ENCODE data around the gene CDYL2.

DNA sequence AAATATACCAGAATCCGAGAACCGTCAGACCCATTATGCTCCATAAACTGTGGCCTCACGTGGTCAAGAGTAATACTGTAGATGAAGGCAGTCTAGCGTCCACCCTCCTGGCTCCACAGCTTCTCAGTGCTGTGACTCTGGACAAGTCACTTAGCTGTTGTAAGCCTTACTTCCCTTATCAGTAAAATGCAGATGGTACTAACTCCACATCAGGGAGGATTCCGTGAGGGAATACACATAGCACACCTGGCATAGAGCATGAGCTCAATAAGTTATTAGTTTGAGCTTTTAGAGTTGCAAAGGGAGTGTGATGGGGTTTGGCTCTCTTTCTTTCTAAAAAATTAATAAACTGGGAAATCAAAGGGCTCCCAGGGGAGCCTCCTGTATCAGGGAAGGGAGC is 49.9 kb downstream of the CDYL2 start:
- TF ChIP-seq, protein P1, sequence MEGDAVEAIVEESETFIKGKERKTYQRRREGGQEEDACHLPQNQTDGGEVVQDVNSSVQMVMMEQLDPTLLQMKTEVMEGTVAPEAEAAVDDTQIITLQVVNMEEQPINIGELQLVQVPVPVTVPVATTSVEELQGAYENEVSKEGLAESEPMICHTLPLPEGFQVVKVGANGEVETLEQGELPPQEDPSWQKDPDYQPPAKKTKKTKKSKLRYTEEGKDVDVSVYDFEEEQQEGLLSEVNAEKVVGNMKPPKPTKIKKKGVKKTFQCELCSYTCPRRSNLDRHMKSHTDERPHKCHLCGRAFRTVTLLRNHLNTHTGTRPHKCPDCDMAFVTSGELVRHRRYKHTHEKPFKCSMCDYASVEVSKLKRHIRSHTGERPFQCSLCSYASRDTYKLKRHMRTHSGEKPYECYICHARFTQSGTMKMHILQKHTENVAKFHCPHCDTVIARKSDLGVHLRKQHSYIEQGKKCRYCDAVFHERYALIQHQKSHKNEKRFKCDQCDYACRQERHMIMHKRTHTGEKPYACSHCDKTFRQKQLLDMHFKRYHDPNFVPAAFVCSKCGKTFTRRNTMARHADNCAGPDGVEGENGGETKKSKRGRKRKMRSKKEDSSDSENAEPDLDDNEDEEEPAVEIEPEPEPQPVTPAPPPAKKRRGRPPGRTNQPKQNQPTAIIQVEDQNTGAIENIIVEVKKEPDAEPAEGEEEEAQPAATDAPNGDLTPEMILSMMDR (IDR thresholded peaks at IDR 0.05; ENCODE audit: low read depth, low read length, missing input control): no peak
- TF ChIP-seq RAD21 (IDR thresholded peaks at IDR 0.05): no peak
- TF ChIP-seq, protein P2, sequence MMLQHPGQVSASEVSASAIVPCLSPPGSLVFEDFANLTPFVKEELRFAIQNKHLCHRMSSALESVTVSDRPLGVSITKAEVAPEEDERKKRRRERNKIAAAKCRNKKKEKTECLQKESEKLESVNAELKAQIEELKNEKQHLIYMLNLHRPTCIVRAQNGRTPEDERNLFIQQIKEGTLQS (IDR thresholded peaks at IDR 0.05): no peak
- no peak for TF ChIP-seq TAF1 (conservative IDR thresholded peaks at IDR 0.05)
- TF ChIP-seq SP1 (IDR thresholded peaks at IDR 0.05): no peak

Measured in liver (tissue), 3 donors.